Germinal center (tissue), 1 donor: ENCODE measurements around the gene GRK6.

ENCODE experiments used
- DNase-seq: peaks from one replicate; pipeline ENCODE4 v3.0.0; 2012; ENCODE audit warnings: mixed read lengths, low spot score

GRK6 gene

GRCh38 chr5:177486256-177486655 is 59.8 kb downstream of the GRK6 start:
- DNase-seq, result no peak

- DNase-seq, result no peak
Observed at GRCh38 chr5:177487144-177487543, 60.7 kb downstream of the GRK6 start.

- DNase-seq, result no peak
Observed at GRCh38 chr5:177487975-177488374, 61.5 kb downstream of the GRK6 start.

DNA sequence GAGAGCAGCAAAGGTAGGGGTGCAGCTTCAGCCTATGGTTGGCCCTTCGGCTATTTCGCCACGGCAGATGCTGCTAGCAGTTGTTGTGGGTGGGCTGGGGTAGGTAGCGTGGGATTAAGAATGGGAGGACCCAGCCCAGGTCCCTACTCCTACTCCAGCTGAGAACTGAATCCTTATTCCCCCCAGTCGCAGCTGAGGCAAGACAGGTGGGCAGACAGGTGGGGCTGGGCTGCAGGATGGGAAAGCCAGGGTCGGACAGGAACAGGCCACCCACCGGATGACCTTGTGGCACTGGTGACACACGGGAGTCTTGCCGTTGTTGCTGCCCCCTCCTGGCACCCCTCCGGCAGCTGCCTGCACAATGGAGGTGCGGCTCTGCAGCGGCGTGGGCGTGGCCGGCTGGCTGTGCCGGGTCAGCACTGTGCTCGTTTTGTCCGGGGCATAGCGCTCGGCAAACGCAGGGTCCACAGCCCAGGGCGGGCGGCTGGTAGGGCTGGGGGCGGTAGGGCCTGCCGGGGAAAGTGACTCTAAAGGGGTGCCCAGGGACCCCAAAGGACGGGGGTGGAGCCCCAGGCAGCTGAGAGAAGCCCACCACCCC is 62.7 kb downstream of the GRK6 start:
- no peak for DNase-seq

DNA sequence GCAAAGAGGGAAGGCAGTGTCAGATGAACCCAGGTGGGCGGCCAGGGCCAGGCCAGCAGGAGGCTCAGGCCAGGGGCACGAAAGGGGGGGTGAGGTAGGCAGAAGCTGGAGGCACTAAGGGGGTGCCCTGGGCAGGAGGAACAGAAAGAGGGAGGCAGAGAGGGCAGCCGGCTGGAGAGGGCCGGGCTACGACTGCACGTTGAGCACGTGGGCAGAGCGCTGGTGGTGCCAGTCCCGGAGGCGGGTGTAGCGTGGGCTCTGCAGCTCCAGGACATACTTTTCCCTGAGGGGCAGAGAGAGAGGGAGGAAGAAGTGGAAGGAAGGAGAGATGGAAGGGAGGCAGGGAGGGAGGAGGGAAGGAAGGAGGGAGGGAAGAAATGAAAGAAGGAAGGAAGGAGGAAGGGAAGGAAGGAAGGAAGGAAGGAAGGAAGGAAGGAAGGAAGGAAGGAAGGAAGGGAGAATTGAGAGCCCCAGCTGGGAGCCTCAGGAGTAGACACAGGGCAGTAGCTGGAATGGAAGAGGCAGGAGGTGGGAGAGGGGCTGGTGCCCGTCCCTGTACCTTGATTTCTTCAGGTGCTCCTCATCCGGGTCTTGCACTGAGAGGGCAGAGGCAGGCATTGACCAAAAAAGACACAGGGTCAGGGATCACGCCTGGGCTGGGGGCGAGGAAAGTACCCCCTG is 64.0 kb downstream of the GRK6 start:
- DNase-seq, result no peak

DNA sequence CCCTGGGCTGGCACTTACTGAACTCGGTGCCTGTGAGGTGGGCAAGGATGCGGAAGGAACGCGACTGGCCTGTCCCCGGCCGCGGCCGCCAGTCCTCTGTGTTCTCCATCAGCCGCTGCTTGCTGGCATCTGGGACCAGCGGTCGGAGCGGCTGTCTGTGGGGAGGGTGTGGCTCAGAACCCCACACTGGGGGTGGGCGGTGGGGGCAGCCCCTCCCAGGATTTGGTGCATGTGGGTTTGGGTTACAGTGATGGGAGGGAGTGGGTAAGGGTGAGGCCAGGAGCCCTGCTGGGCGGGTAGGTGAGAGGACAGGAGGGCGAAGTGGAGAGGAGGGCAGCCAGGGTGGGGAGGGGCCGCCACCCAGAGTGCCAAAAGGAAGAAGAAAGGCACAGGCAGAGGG is 64.5 kb downstream of the GRK6 start:
- no peak for DNase-seq

- DNase-seq, result peak; percentile 64
Observed at GRCh38 chr5:177491429-177491945, 65.0 kb downstream of the GRK6 start.

DNA sequence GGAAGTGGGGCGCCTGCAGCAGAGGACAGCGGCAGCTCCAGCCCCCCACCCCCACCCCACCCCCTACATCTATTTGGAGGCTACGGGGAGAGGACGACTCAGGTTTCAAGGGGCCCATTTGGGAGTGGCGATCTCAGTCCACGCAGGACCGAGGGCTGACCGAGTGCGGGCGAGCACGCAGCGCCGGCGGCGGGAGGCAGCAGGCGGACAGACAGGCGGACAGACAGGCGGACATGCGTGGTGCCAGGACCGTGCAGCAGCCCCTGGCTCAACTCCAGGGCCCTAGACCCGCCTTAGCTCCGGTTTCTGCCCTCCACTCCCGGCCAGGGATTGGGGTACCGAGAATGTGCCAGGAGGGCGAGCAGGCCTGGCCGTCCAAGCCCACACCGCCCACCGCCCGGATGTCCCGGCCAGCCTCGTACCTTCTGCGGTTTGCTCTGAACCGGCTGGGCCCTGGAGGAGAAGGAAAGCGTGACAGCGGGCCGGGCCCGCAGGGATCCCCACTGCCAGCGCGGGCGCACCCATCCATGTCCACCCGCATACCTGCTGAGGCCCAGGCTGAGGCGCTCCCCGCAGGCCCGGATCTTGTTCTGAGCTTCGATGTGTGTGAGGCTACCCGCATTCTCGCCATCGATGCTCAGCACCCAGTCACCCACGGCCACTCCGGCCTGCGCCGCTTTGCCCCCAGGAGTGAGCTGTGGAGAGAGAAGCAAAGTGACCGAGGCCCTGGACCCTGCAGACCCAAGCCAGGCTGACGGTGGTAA is 65.7 kb downstream of the GRK6 start:
- no peak for DNase-seq
